Measurements from ENCODE around the gene NR1H4.
A peak's percentile ranks its signal among the peaks of the same experiment; 100 is the strongest.

- TF ChIP-seq CTCF (conservative IDR thresholded peaks at IDR 0.05; ENCODE audit: low read depth in 2 of 2) (no peak), POLR2AphosphoS5 (IDR thresholded peaks at IDR 0.05; ENCODE audit: low read depth) (peak; percentile 94), ZNF462 (CRISPR knock-in tag; IDR thresholded peaks at IDR 0.05) (no peak), EZH2 (IDR thresholded peaks at IDR 0.05; ENCODE audit: low read depth, unreplicated experiment) (no peak), REST (IDR thresholded peaks at IDR 0.05; ENCODE audit: unreplicated experiment) (no peak), STAT1 (IDR thresholded peaks at IDR 0.05; ENCODE audit: unreplicated experiment) (no peak), EZH2phosphoT487 (IDR thresholded peaks at IDR 0.05; ENCODE audit: unreplicated experiment) (no peak), CREB1 (CRISPR knock-in tag; IDR thresholded peaks at IDR 0.05; ENCODE audit: low read depth) (peak; percentile 71; the same call in 1 of the 2 replicates), JUNB (IDR thresholded peaks at IDR 0.05; ENCODE audit: unreplicated experiment) (no peak), NANOG (IDR thresholded peaks at IDR 0.05; ENCODE audit: borderline replicate concordance) (no peak), ZNF331 (CRISPR knock-in tag; IDR thresholded peaks at IDR 0.05; ENCODE audit: low read depth) (no peak)
Measured at GRCh38 chr12:100573292-100574186, 99.9 kb downstream of the NR1H4 start, which contains the start of gene GAS2L3.
